Measurements from ENCODE around the gene RAX2. TPM values are rescaled to one million over a fixed set of nuclear protein-coding genes. Genes with fewer than 3 reads are reported as not detected.

RAX2 gene
- total and polyA plus RNA-seq, 9 of the 15 experiments (the other 6 are each of a cell fraction or from before 2014, with no cell fraction given), result not detected

DNA sequence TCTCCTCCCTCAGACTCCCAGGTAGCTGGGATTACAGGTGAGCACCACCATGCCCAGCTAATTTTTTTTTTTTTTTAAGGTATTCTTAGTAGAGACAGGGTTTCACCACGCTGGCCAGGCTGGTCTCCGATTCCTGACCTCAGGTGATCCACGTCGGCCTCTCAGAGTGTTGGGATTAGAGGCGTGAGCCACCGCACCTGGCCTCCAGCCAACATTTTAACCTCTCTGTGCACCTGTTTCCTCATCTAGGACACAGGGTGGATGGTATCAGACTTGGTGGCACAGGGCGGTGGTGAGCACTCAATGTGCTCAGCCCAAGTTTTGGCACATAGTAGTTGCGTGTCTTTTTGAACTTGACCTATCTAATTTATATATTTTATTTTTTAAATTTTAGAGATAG lies 23.1 kb downstream of the RAX2 start:
- intact Hi-C loops (cut with micrococcal nuclease), result no loop called here
- no peak overlapping the region for H3K9ac ChIP-seq (ENCODE audit: insufficient read depth in 1 of 2, low read depth in 2 of 2, low read length in 2 of 2)
- peaks cover 14% of the 10 kb centered on the region; the same call in 1 of the 3 replicates for H3K36me3 ChIP-seq (ENCODE audit: control insufficient read depth, insufficient read depth, low read length)
- TF ChIP-seq XRCC5 (IDR thresholded peaks at IDR 0.05; ENCODE audit: low read depth, low read length), result no peak
- no peak for TF ChIP-seq MIER1 (IDR thresholded peaks at IDR 0.05; ENCODE audit: low read depth)
- TF ChIP-seq SMARCB1 (IDR thresholded peaks at IDR 0.05; ENCODE audit: insufficient read length, low read depth), result no peak
- no peak for TF ChIP-seq XRCC3 (IDR thresholded peaks at IDR 0.05)
- peak; percentile 57 for TF ChIP-seq NFIC (IDR thresholded peaks at IDR 0.05)
- TF ChIP-seq HIVEP1 (CRISPR knock-in tag; IDR thresholded peaks at IDR 0.05), result no peak
- TF ChIP-seq CHD1 (IDR thresholded peaks at IDR 0.05; ENCODE audit: low read length), result no peak
- H2AFZ ChIP-seq (ENCODE audit: low read depth, low read length), result no peak overlapping the region
- DNase-seq (ENCODE audit: extremely low read depth in 1 of 4, low spot score in 3 of 4) (no peak), ATAC-seq (no peak), FAIRE-seq (no peak)
- H3K79me2 ChIP-seq (ENCODE audit: control insufficient read depth, insufficient read depth, low read length), result no peaks in the 10 kb centered on the region
- in situ Hi-C loops (cut with MboI), result no loop called here
- no peaks in the 10 kb centered on the region for H3K9me1 ChIP-seq (ENCODE audit: control insufficient read depth, insufficient read depth, low read length)
- no peak overlapping the region for H3K4me2 ChIP-seq (ENCODE audit: insufficient read depth, low read length)
- whole genome bisulfite sequencing (ENCODE audit: insufficient coverage, low coverage, missing lambda C conversion rate), result 82% methylated on average over 6 of the region's 8 CpGs
- H4K20me1 ChIP-seq (replicated peaks; ENCODE audit: control insufficient read depth, insufficient read depth, low read length), result no peaks in the 10 kb centered on the region
- H3K9me3 ChIP-seq (replicated peaks; ENCODE audit: control insufficient read depth, insufficient read depth, low read depth, low read length), result no peaks in the 10 kb centered on the region
- no peak overlapping the region for H3K27ac ChIP-seq (ENCODE audit: extremely low read depth, low read depth, low read length)
- ChIA-PET POLR2A (interaction anchor here (1.6 kb wide), 1 partner anchor 13 kb away, joined by 10 read pairs; the partner anchor contains the start of gene MRPL54), CTCF (ENCODE audit: low intra/inter-chr PET ratio) (no interaction called here)
- peaks cover 0 to 23% of the 10 kb centered on the region in 2 experiments; a peak in 2 of 5 replicates for H3K4me1 ChIP-seq (replicated peaks in 1 of 2; ENCODE audit: control insufficient read depth in 2 of 2, insufficient read depth in 2 of 2, low read length in 2 of 2)
- no peaks in the 10 kb centered on the region for H3K27me3 ChIP-seq (ENCODE audit: control insufficient read depth in 2 of 2, insufficient read depth in 2 of 2, low read length in 2 of 2)
- H3K4me3 ChIP-seq, result no peak overlapping the region
- no TSS peak for BruUV-seq (replicated peaks)

Data from K562 (cell line).